Activated naive CD4-positive, alpha-beta T cell treated with anti-CD3 and anti-CD28 coated beads, Interleukin-2, amount 10 ng/mL, durations not matched to agents 7 days and 5 days (primary cell): ENCODE measurements around the gene INAFM2.

Experiments
- CTCF ChIA-PET: fragments of 350-600 bp; sonication (Branson Sonifier 250); formaldehyde crosslinking; loops from one replicate; lab custom pipeline; 2021; ENCODE audit warnings: antibody characterized with exemption; lab: Charles Lee
- DNase-seq: peaks from one replicate; pipeline ENCODE4 v3.0.0-alpha.2; 2020
- H3K27ac Mint-ChIP-seq: one replicate; pipeline ENCODE4 v1.8.0; 2021; ENCODE audit warnings: mild to moderate bottlenecking, moderate library complexity, mixed read lengths
- H3K27me3 Mint-ChIP-seq: one replicate; pipeline ENCODE4 v1.8.0; 2021; ENCODE audit warnings: mild to moderate bottlenecking, mixed read lengths
- H3K36me3 Mint-ChIP-seq: one replicate; pipeline ENCODE4 v1.8.0; 2021; ENCODE audit warnings: mixed read lengths
- H3K4me1 Mint-ChIP-seq: one replicate; pipeline ENCODE4 v1.8.0; 2021; ENCODE audit warnings: mixed read lengths
- H3K4me3 Mint-ChIP-seq: one replicate; pipeline ENCODE4 v1.8.0; 2021; ENCODE audit warnings: mild to moderate bottlenecking, moderate library complexity, mixed read lengths
- H3K9me3 Mint-ChIP-seq: one replicate; pipeline ENCODE4 v1.8.0; 2021; ENCODE audit warnings: mixed read lengths

The INAFM2 gene

DNA sequence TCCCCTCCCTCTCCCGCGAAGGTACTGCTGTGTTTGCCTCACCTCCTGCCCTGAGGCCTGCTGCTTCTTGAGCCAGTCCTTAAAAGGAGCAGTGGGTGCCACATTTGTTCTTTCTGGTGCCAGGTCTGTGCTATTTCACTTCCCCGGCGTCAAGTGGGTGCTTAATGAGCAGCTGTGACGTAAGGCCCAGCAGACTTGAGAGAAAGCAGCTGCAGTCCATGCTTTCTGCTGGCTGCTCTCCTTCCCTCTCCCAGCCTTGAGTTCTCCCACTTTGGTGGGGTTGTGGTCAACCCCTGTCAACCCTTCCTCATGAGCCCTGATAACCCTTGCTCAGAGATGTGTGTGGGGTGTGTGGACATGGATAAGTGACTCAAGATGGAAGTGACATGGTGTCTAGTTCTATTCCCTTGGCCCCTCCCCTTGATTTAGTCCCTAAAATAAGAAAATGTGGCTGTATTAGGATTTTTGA, 6.9 kb downstream of the INAFM2 start:
- Mint-ChIP-seq H3K27me3 (peaks cover 15% of the 10 kb centered on the region), H3K36me3 (peaks cover 2% of the 10 kb centered on the region), H3K27ac (no peak overlapping the region), H3K4me3 (no peak overlapping the region), H3K4me1 (peaks cover 26% of the 10 kb centered on the region), H3K9me3 (no peaks in the 10 kb centered on the region)
- no peak for DNase-seq
- CTCF ChIA-PET = interaction anchor here (1.1 kb wide), 1 partner anchor 14 kb away, joined by 3 read pairs; no protein-coding TSS in a partner anchor

- no peak for DNase-seq
- no peaks in the 10 kb centered on the region for H3K36me3 Mint-ChIP-seq
- peaks cover 13% of the 10 kb centered on the region for H3K27me3 Mint-ChIP-seq
- CTCF ChIA-PET = interaction anchor here (1.1 to 14.2 kb wide), 3 partner anchors 10 to 18 kb away, joined by 3 to 425 read pairs (median 6); partner anchors contain the start of genes CCDC9B, INAFM2 and PLCB2
- H3K4me1 Mint-ChIP-seq = peaks cover 26% of the 10 kb centered on the region
- H3K4me3 Mint-ChIP-seq = no peak overlapping the region
- no peaks in the 10 kb centered on the region for H3K9me3 Mint-ChIP-seq
- H3K27ac Mint-ChIP-seq = no peak overlapping the region
Observed at GRCh38 chr15:40331026-40331425, 7.5 kb downstream of the INAFM2 start.

- Mint-ChIP-seq H3K4me1 (peaks cover 26% of the 10 kb centered on the region), H3K27ac (no peak overlapping the region), H3K4me3 (no peak overlapping the region), H3K36me3 (no peaks in the 10 kb centered on the region), H3K27me3 (peaks cover 13% of the 10 kb centered on the region), H3K9me3 (no peaks in the 10 kb centered on the region)
- no peak for DNase-seq
- CTCF ChIA-PET = interaction anchor here (1.4 to 14.2 kb wide), 3 partner anchors 9 to 18 kb away, joined by 6 to 425 read pairs (median 6); partner anchors contain the start of genes CCDC9B, INAFM2 and PLCB2
Observed at GRCh38 chr15:40331637-40332036, 8.1 kb downstream of the INAFM2 start.

DNA sequence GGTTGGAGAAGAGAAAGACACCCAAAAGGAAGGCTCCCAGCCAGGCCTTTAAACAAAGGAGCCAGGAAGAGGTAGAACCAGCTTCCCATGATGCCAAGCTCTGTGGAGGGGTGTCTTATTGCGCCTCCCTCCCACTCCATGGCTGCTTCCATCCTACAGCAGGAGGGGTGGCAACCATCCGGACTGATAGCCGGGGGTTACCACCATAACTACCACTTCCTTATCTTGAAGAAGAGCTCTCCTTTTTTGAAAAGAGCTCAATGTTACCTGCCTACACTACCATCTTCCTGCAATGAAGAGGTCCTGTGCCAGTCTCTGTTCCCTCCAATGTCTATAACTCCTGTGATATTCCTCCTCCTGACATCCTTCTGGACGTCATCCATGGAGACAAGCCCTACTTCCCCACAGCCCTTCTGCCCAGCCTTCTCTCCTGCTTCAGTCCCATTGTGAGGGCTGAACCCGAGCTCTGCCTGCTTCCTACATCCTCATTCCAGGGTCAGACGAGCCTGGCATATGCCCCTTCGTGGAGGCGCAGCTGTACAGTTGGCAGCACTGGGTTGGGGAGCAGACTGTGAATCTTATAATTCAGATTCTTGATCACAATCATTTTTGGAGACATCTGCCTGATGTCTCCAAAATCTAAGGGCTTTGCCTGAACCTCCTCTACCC, 8.8 kb downstream of the INAFM2 start:
- H3K9me3 Mint-ChIP-seq = no peaks in the 10 kb centered on the region
- peaks cover 17% of the 10 kb centered on the region for H3K27me3 Mint-ChIP-seq
- H3K27ac Mint-ChIP-seq = no peak overlapping the region
- peaks cover 29% of the 10 kb centered on the region for H3K4me1 Mint-ChIP-seq
- CTCF ChIA-PET = interaction anchor here (1.4 to 14.2 kb wide), 3 partner anchors 8 to 19 kb away, joined by 6 to 425 read pairs (median 6); partner anchors contain the start of genes CCDC9B, INAFM2 and PLCB2
- no peak for DNase-seq
- H3K36me3 Mint-ChIP-seq = no peaks in the 10 kb centered on the region
- no peak overlapping the region for H3K4me3 Mint-ChIP-seq

DNA sequence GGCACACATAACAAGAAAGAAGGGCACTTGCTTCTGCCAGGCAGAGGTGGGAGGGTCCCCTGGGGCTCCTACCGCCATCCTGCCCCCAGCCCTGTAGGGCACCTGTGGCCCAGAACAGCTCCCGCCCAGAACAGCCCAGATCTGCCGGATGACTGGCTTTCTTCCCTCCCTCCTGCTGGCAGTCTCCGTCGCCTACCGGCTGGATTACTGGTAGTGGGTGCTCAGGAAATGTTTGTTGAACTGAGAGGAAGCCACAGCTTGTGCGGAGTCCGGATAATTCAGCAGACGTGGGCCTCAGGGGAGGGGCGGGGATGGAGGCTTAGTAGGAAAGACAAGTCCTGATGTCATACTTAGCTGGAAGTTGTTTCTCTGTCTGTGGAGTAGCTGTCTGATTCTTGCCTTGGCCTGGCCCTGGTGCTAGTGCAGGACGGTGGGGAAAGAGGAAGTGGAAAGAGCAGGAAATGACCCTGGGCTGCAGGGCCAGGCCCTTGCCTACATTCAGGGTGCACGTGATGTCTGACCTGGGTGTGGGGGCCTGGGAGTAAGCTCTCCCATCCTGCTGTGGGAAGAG, 10.5 kb downstream of the INAFM2 start:
- Mint-ChIP-seq H3K36me3 (no peaks in the 10 kb centered on the region), H3K4me1 (peaks cover 36% of the 10 kb centered on the region), H3K27ac (peak overlapping the region; percentile 9), H3K9me3 (no peaks in the 10 kb centered on the region), H3K4me3 (no peak overlapping the region), H3K27me3 (peaks cover 20% of the 10 kb centered on the region)
- CTCF ChIA-PET = interaction anchor here (0.6 to 14.2 kb wide), 5 partner anchors 7 to 97 kb away, joined by 5 to 425 read pairs (median 104); partner anchors contain the start of genes INAFM2 and PLCB2
- peak; percentile 62 for DNase-seq

DNA sequence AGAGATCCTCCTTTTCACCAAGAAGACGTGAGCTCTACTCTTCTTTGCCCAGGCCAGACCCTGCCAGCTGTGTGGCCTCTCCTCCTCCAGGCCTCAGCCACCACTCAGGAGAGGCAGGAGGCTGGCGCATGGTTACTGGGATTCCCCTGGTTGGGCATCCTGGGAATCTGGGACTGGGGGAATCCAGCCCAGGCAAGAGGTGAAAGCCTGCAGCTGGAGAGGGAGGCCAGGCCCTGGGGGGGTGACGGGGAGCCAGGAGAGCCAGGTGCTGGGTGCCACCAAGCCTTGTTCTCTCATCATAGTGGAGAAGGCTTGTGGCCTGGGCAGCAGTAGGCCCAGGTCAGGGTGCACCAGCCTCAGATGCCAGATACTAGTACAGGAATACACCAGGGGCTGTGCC, 11.0 kb downstream of the INAFM2 start:
- H3K27ac Mint-ChIP-seq = no peak overlapping the region
- no peaks in the 10 kb centered on the region for H3K36me3 Mint-ChIP-seq
- peaks cover 36% of the 10 kb centered on the region for H3K4me1 Mint-ChIP-seq
- no peaks in the 10 kb centered on the region for H3K9me3 Mint-ChIP-seq
- no peak for DNase-seq
- peaks cover 20% of the 10 kb centered on the region for H3K27me3 Mint-ChIP-seq
- CTCF ChIA-PET = interaction anchor here (0.6 to 14.2 kb wide), 5 partner anchors 7 to 96 kb away, joined by 5 to 425 read pairs (median 104); partner anchors contain the start of genes INAFM2 and PLCB2
- H3K4me3 Mint-ChIP-seq = no peak overlapping the region

DNA sequence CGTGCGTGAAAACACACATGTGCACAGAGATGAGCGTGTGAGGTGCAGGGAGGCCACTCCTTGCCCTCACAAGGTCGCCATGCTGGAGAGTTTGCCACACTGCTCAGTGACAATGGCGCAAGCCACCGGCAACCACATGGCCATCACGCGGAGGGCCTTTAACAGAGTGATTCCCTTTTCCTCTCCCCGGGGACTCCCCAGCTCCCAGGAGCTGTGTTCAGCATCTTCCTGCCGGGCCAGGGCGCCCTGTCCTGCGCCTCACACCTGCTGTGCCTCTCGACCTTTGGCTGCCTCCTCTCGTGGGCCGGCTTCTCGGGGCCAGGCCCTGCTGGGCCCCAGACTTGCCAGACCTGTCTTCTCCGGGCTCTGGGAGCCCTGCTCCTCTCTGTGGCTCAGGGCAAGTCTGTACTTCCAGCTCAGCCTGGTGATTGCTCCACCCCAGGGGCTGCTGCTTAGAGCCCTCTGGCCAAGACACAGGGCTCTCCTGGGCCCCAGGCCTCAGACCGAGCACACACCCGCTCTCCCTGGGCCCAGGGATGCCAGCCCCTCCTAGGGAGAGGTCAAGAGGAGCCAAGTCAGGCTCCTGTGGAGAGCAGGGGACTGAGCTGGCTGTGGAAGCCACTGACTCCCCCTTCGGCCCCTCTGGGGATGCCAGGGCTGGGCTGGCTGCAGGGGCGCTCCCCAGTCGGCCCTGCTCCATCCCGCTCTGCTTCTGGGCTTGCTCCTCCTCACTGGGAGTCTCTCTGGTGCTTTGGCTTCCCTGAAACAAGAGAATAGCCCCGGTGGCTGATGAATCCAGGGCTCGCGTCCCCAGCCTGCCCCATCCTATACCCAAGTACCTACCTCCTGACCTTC, 11.7 kb downstream of the INAFM2 start:
- Mint-ChIP-seq H3K4me3 (no peak overlapping the region), H3K4me1 (peaks cover 36% of the 10 kb centered on the region), H3K36me3 (no peaks in the 10 kb centered on the region), H3K9me3 (no peaks in the 10 kb centered on the region), H3K27ac (no peak overlapping the region), H3K27me3 (peaks cover 20% of the 10 kb centered on the region)
- no peak for DNase-seq
- CTCF ChIA-PET = interaction anchor here (3.2 to 14.2 kb wide), 4 partner anchors 8 to 59 kb away, joined by 13 to 425 read pairs (median 156); partner anchors contain the start of genes INAFM2 and PLCB2

DNA sequence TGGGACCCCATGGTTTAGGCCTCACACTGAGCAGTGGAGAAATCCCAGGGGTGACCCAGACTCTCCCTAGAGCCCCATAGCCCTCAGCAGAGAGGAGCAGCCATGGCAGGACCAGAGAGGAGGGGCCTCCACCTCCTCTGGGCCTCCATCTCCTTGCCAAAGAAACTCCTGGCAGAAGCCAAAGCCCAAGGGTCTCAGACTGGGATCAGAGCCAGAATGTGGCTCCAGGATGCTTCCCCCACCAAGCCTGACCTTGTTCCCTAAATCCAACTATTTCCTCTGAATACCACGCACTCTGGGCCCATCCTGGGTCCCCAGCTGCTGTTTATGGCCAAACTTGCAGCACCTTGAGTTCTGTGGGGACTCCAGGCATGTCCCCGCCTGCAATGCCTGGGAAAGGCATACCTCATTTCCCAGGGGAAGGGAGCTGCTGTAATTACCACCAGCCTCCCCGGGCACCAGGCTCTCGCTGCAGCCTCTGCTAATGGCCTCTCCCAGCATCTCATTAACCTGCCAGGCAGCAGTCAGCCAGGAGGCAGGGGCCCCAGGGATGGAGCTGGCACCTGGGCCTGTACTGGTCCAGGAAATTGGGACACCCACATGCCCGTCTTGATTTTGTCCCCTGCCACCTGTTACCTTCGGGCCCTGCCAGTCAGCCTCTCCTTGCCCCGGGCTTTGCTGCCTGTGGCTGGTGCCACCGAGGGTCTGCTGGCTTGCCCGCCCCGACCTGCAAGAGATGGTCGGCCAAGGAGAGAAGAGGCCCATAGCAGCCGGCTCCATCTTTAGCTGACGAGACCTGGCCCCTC, 12.6 kb downstream of the INAFM2 start:
- CTCF ChIA-PET = interaction anchor here (0.8 to 14.2 kb wide), 7 partner anchors 8 to 290 kb away, joined by 4 to 425 read pairs (median 13); partner anchors contain the start of genes INAFM2 and PLCB2
- Mint-ChIP-seq H3K27me3 (peaks cover 16% of the 10 kb centered on the region), H3K36me3 (no peaks in the 10 kb centered on the region), H3K4me1 (peaks cover 36% of the 10 kb centered on the region), H3K27ac (no peak overlapping the region), H3K9me3 (no peaks in the 10 kb centered on the region), H3K4me3 (no peak overlapping the region)
- DNase-seq = no peak

DNA sequence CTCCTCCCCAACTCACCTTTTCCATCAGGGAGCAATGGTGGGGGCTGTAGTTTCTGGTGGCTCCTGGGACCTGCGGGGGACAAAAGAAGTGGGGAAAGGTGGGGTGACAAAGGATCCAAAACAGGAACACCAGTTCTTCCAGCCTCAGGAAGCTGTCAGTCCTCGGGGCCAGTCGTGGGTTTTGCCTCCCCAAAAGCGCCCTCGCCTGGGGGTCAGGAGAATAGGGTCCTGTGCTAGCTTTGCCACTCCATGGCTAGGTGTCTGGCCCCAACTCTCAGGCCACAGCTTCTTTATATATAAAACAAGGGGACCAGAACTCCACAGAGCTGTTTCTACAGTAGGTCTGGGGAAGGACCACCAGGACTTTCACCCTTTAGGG, 13.2 kb downstream of the INAFM2 start:
- CTCF ChIA-PET = interaction anchor here (0.6 to 14.2 kb wide), 9 partner anchors 8 to 291 kb away, joined by 3 to 425 read pairs (median 5); partner anchors contain the start of genes BMF, INAFM2 and PLCB2
- H3K9me3 Mint-ChIP-seq = no peaks in the 10 kb centered on the region
- no peak overlapping the region for H3K4me3 Mint-ChIP-seq
- H3K27me3 Mint-ChIP-seq = peaks cover 14% of the 10 kb centered on the region
- H3K36me3 Mint-ChIP-seq = no peaks in the 10 kb centered on the region
- no peak for DNase-seq
- no peak overlapping the region for H3K27ac Mint-ChIP-seq
- H3K4me1 Mint-ChIP-seq = peaks cover 36% of the 10 kb centered on the region

DNA sequence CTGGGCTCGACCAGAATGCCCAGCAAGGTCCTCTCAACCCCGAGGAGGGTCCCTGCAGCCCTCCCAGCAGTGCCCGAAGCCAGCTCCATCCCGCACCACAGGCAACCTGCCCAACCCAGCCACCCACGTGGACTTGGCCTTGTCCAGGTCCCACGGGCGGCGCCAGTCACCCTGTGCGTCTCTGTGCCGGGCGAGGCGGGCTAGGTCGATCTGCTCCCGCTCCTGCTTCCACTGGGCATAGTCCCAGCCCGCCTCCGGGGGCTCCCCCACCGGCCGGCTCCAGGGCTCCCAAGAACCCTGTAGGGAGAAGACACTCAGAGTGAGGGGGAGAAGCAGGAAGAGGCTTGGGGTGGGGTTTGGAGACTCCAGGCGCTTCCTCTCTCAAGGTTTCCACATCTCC, 14.1 kb downstream of the INAFM2 start:
- Mint-ChIP-seq H3K27ac (no peak overlapping the region), H3K4me3 (no peak overlapping the region)

GRCh38 chr15:40338041-40338657, 14.7 kb downstream of the INAFM2 start:
- DNase-seq = peak; percentile 87
- H3K27ac Mint-ChIP-seq = peak overlapping the region; percentile 33
- no peak overlapping the region for H3K4me3 Mint-ChIP-seq
- CTCF ChIA-PET = interaction anchor here (0.6 to 14.2 kb wide), 30 partner anchors 11 to 300 kb away, joined by 3 to 425 read pairs (median 4); partner anchors contain the start of genes DISP2, INAFM2 and PLCB2
- peaks cover 7% of the 10 kb centered on the region for H3K27me3 Mint-ChIP-seq
- no peaks in the 10 kb centered on the region for H3K9me3 Mint-ChIP-seq
- H3K4me1 Mint-ChIP-seq = peaks cover 27% of the 10 kb centered on the region
- no peaks in the 10 kb centered on the region for H3K36me3 Mint-ChIP-seq

More for the DNA sequence above, 14.1 kb downstream of the INAFM2 start:
- Mint-ChIP-seq H3K4me1 (peaks cover 33% of the 10 kb centered on the region), H3K9me3 (no peaks in the 10 kb centered on the region), H3K27me3 (peaks cover 11% of the 10 kb centered on the region), H3K36me3 (no peaks in the 10 kb centered on the region)
- CTCF ChIA-PET = interaction anchor here (0.6 to 14.2 kb wide), 29 partner anchors 11 to 299 kb away, joined by 3 to 425 read pairs (median 4); partner anchors contain the start of genes DISP2, INAFM2 and PLCB2
- DNase-seq = no peak

DNA sequence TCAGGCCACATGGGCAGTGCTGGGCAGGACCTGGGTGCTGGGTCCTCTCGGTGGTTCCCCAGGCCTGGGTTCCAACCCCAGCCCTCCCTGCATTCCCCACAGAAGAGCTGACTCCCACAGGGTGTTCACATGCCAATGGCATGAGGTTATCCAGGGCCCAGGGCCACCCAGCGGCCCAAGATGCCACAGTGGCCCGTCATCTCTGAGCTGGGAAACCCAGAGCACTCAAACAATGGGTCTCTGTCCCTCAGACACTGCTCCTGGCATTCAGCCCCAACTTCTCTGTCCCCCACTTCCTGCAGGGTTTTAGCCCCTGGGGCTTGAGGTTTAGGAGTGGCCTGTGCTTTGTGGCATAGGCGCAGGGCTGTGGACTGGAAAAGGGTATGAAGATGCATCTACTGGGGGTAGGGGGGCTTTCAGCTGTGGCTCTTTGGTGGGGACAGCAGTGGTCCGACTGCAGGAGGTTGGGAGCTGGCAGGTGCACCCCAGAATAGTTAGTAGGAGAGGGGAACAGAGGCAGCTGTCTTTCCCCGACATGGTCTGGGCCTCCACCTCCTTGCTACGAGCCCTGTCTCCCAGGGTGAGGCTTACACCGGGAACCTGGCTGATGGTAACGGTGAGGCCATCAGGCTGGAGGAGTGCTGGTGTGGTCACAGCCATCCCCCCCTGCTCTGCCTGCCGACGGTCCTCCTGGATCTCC, 15.6 kb downstream of the INAFM2 start:
- Mint-ChIP-seq H3K27me3 (peaks cover 7% of the 10 kb centered on the region), H3K4me1 (peaks cover 20% of the 10 kb centered on the region), H3K27ac (no peak overlapping the region), H3K36me3 (no peaks in the 10 kb centered on the region), H3K4me3 (no peak overlapping the region), H3K9me3 (no peaks in the 10 kb centered on the region)
- DNase-seq = no peak
- CTCF ChIA-PET = interaction anchor here (1.2 to 14.2 kb wide), 10 partner anchors 12 to 122 kb away, joined by 4 to 425 read pairs (median 12); partner anchors contain the start of genes INAFM2 and PLCB2
